Activated naive CD4-positive, alpha-beta T cell treated with anti-CD3 and anti-CD28 coated beads, Interleukin-2, amount 10 ng/mL, durations not matched to agents 7 days and 5 days (primary cell): Measurements from ENCODE around the gene CRTC2.

Experiments
- CTCF ChIA-PET: fragments of 350-600 bp; sonication (Branson Sonifier 250); formaldehyde crosslinking; loops from one replicate; lab custom pipeline; 2021; ENCODE audit warnings: antibody characterized with exemption; lab: Charles Lee
- DNase-seq: peaks from one replicate; pipeline ENCODE4 v3.0.0-alpha.2; 2020
- H3K27ac Mint-ChIP-seq: one replicate; pipeline ENCODE4 v1.8.0; 2021; ENCODE audit warnings: mild to moderate bottlenecking, moderate library complexity, mixed read lengths
- H3K27me3 Mint-ChIP-seq: one replicate; pipeline ENCODE4 v1.8.0; 2021; ENCODE audit warnings: mild to moderate bottlenecking, mixed read lengths
- H3K36me3 Mint-ChIP-seq: one replicate; pipeline ENCODE4 v1.8.0; 2021; ENCODE audit warnings: mixed read lengths
- H3K4me1 Mint-ChIP-seq: one replicate; pipeline ENCODE4 v1.8.0; 2021; ENCODE audit warnings: mixed read lengths
- H3K4me3 Mint-ChIP-seq: one replicate; pipeline ENCODE4 v1.8.0; 2021; ENCODE audit warnings: mild to moderate bottlenecking, moderate library complexity, mixed read lengths
- H3K9me3 Mint-ChIP-seq: one replicate; pipeline ENCODE4 v1.8.0; 2021; ENCODE audit warnings: mixed read lengths

Gene CRTC2

DNA sequence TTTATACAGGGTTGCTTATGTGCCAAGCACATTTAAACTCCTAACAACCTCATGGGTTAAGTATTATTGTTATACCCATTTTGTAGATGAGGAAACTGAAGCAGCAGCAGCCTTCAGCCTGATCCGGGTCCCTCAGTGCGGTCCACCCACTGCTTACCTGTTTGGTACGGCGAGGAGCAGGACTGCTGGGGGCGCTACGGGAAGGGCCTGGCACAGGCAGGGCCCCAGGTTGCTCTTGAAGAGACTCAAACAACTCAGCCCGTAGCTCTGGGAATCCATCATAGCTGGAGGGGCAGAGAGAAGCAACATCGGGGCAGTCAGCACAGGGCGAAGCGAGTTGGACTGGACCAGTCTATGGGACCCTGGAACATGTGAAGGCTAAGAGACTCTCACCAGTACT, 21.1 kb downstream of the CRTC2 start:
- Mint-ChIP-seq H3K27me3 (no peaks in the 10 kb centered on the region), H3K9me3 (no peaks in the 10 kb centered on the region), H3K36me3 (peaks cover 76% of the 10 kb centered on the region), H3K27ac (no peak overlapping the region), H3K4me1 (peaks cover 11% of the 10 kb centered on the region), H3K4me3 (no peak overlapping the region)
- CTCF ChIA-PET: no interaction called here
- peak; percentile 14 for DNase-seq

- H3K4me1 Mint-ChIP-seq: peaks cover 6% of the 10 kb centered on the region
- peak; percentile 8 for DNase-seq
- H3K27ac Mint-ChIP-seq: peak overlapping the region; percentile 11
- H3K9me3 Mint-ChIP-seq: no peaks in the 10 kb centered on the region
- H3K36me3 Mint-ChIP-seq: peaks cover 71% of the 10 kb centered on the region
- no peak overlapping the region for H3K4me3 Mint-ChIP-seq
- no peaks in the 10 kb centered on the region for H3K27me3 Mint-ChIP-seq
- CTCF ChIA-PET: no interaction called here
Measured at GRCh38 chr1:153936011-153936802, 22.2 kb downstream of the CRTC2 start.

DNA sequence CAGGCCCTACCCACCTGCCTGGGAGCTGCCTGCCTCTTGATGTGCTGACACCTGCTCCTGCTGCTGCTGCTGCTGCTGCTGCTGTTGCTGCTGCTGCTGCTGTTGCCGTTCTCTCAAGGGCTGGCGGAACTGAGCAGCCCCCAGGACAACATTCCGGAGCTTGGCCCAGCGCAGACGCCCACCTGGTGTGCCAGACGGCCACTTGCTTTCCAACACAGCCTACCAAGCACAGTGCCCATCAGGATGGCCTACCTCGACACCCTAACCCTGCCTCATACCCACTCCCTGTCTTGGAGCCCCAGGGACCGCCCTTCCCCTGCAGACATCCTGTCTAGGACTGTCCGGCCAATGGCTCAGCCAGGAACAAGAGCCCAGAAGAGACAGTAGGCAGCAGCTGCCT, 23.7 kb downstream of the CRTC2 start:
- H3K27ac Mint-ChIP-seq: peak overlapping the region; percentile 37
- H3K4me1 Mint-ChIP-seq: no peaks in the 10 kb centered on the region
- H3K9me3 Mint-ChIP-seq: no peaks in the 10 kb centered on the region
- no peak overlapping the region for H3K4me3 Mint-ChIP-seq
- peak; percentile 9 for DNase-seq
- CTCF ChIA-PET: no interaction called here
- no peaks in the 10 kb centered on the region for H3K27me3 Mint-ChIP-seq
- peaks cover 71% of the 10 kb centered on the region for H3K36me3 Mint-ChIP-seq

- Mint-ChIP-seq H3K4me3 (no peak overlapping the region), H3K27me3 (no peaks in the 10 kb centered on the region), H3K27ac (no peak overlapping the region), H3K9me3 (no peaks in the 10 kb centered on the region), H3K36me3 (peaks cover 66% of the 10 kb centered on the region), H3K4me1 (peaks cover under 1% of the 10 kb centered on the region)
- no peak for DNase-seq
- CTCF ChIA-PET: no interaction called here
Measured at GRCh38 chr1:153933955-153934354, 24.5 kb downstream of the CRTC2 start.

GRCh38 chr1:153933430-153933829, 25.0 kb downstream of the CRTC2 start:
- no peak overlapping the region for H3K27ac Mint-ChIP-seq
- H3K9me3 Mint-ChIP-seq: no peaks in the 10 kb centered on the region
- CTCF ChIA-PET: no interaction called here
- peaks cover 5% of the 10 kb centered on the region for H3K4me1 Mint-ChIP-seq
- H3K27me3 Mint-ChIP-seq: no peaks in the 10 kb centered on the region
- peaks cover 63% of the 10 kb centered on the region for H3K36me3 Mint-ChIP-seq
- DNase-seq: peak; percentile 11
- no peak overlapping the region for H3K4me3 Mint-ChIP-seq

DNA sequence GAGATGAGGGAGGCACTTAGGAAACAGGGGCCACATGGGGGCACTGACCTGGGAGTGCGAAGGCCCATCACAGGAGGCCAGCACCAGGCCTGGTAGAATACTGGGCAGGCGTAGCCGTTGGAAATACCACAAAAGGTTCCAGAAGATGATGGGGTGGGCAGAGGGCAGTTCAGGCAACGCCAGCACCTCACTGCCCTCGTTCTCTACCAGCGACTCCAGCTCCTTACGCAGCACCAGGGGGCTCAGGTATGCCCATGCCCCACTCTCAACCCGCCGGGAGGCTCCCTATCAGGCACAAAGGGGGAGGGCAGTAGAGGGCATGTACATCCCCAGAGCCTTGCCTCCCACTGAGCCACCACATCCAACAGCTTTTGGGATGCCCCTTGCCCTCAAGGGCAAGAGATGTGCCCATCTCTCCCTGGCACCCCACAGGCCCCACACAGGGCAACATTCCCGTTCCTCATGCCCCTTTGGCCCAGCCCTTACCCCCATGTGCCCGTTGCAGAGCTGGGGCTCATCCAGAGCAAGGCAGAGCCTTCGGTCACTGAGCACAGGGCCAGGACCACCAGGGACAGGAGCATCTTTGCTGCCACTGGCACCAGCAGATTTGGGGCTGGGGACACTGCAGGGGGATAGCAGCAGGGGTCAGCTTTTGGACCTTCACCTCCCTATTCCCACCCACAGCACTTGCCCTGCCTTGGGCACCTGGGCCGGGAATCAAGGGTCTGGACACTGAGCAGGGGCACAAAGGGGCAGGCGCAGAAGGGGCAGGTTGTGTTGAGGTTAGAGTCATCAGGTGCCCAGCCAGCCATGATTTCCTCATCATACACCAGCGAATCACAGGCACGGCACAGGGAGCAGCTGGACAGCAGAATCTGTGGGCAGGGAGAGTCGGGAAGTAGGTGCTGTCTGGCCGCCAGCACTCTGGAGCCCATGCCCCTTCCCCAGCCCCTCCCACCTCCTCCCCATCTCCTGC, 26.0 kb downstream of the CRTC2 start:
- H3K27ac Mint-ChIP-seq: no peak overlapping the region
- no peaks in the 10 kb centered on the region for H3K9me3 Mint-ChIP-seq
- no peak overlapping the region for H3K4me3 Mint-ChIP-seq
- H3K36me3 Mint-ChIP-seq: peaks cover 58% of the 10 kb centered on the region
- DNase-seq: peak; percentile 14
- no peaks in the 10 kb centered on the region for H3K27me3 Mint-ChIP-seq
- CTCF ChIA-PET: interaction anchor here (1.2 kb wide), 1 partner anchor 12 kb away, joined by 3 read pairs; no protein-coding TSS in a partner anchor
- H3K4me1 Mint-ChIP-seq: peaks cover 10% of the 10 kb centered on the region

DNA sequence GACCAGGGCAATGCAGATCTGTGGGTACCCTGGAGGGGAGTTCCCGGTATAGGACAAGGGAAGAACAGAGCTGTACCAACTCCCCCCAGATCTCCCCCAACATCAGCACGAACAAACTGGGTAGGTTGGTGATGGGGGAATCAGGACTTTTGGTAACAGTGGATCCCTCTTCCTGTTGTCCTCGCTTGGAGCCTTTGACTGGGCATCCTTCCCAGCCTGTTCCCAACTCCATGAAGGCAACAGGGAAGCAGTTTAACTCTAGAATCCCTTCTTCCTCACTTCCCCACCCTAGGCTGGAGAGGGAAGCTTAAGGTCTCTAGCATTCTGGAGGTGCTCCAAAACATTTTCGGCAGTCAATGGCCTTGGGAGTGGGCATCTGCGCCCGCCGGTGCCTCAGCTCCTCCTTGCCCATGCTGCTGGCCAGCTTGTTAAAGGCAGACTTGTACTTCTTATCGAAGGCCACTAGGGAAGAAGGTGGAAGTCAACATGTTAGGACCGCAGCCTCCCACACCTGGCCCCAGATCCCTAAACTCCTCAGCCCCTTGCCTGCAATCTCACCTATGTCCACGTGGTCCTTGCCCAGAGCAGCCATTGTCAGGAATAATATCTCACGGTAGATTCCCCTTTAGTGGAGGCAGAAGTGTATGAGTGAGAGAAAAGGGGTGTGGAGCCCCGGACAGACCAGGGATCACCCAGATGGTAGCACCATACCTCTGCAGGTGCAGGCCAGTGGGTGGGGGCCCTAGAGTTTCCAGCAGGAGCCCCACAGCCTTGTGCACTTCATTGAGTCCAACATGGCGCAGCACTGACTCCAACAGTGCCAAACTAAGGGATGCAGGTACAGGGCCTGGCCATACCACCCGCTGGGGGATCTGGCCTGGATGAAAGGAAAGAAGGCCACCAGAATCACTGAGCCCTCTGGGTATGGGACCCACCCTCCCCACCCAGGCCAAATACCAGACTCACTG, 28.1 kb downstream of the CRTC2 start:
- peaks cover 17% of the 10 kb centered on the region for H3K4me1 Mint-ChIP-seq
- H3K36me3 Mint-ChIP-seq: peaks cover 37% of the 10 kb centered on the region
- CTCF ChIA-PET: no interaction called here
- no peak overlapping the region for H3K4me3 Mint-ChIP-seq
- H3K27me3 Mint-ChIP-seq: no peaks in the 10 kb centered on the region
- peak overlapping the region; percentile 14 for H3K27ac Mint-ChIP-seq
- DNase-seq: no peak
- H3K9me3 Mint-ChIP-seq: no peaks in the 10 kb centered on the region

DNA sequence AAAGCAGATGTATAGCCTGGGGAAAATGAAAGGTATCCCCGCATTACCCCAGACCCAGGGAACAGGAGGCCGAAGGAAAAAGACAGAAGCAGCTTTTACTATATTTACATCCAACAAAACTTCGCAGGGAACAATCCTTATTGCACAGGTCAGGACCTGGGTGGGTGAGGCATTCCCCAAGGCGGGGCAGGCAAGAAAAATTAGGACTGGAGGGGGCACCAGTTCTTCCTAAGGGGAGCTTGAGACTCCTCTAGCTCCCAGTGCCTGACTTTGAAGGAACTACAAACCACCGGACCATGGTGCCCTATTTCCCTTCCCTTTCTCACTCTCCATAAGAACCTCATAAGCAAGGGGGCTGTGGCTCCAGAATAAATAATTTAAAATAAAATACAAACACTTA, 29.0 kb downstream of the CRTC2 start:
- H3K27me3 Mint-ChIP-seq: no peaks in the 10 kb centered on the region
- CTCF ChIA-PET: no interaction called here
- peaks cover 29% of the 10 kb centered on the region for H3K36me3 Mint-ChIP-seq
- H3K9me3 Mint-ChIP-seq: no peaks in the 10 kb centered on the region
- H3K4me3 Mint-ChIP-seq: no peak overlapping the region
- no peak overlapping the region for H3K27ac Mint-ChIP-seq
- H3K4me1 Mint-ChIP-seq: peaks cover 19% of the 10 kb centered on the region
- DNase-seq: no peak

DNA sequence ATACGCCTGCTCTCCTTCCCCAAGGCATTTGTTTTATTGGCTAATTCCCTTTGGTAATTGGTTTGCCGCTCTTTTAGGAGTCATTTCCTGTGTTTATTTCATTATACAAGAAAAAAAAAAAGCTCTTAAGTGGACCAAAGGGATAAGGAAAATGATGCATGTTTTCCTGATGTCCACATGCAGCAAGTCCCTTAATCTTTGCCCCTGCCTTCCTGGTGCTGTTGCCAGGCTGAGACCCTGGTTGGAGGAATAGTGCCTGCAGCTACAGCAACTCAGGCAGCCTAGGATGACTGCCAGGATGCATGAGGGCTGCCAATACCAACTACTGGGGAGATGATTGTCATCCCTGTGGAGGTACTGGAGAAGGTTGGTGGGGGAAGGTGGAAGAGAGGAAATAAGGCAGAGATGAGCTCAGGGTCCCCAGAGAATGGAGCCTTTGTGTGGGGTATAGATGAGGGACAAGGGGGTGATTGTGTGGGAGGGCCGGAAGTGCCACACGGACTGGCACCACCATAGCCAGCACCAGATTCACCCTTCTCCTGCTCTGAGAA, 29.5 kb downstream of the CRTC2 start:
- DNase-seq: no peak
- Mint-ChIP-seq H3K27ac (peak overlapping the region; percentile 45), H3K4me1 (peaks cover 25% of the 10 kb centered on the region), H3K4me3 (no peak overlapping the region), H3K27me3 (no peaks in the 10 kb centered on the region), H3K9me3 (no peaks in the 10 kb centered on the region), H3K36me3 (peaks cover 25% of the 10 kb centered on the region)
- CTCF ChIA-PET: no interaction called here

- Mint-ChIP-seq H3K36me3 (peaks cover 23% of the 10 kb centered on the region), H3K9me3 (no peaks in the 10 kb centered on the region), H3K27ac (peak overlapping the region; percentile 64), H3K27me3 (peaks cover under 1% of the 10 kb centered on the region), H3K4me1 (peaks cover 27% of the 10 kb centered on the region), H3K4me3 (no peak overlapping the region)
- DNase-seq: no peak
- CTCF ChIA-PET: no interaction called here
Measured at GRCh38 chr1:153928245-153928644, 30.2 kb downstream of the CRTC2 start.

GRCh38 chr1:153926405-153926804, 32.0 kb downstream of the CRTC2 start:
- Mint-ChIP-seq H3K27me3 (peaks cover 6% of the 10 kb centered on the region), H3K9me3 (no peaks in the 10 kb centered on the region), H3K36me3 (peaks cover 17% of the 10 kb centered on the region), H3K4me1 (peaks cover 29% of the 10 kb centered on the region), H3K27ac (no peak overlapping the region), H3K4me3 (no peak overlapping the region)
- DNase-seq: no peak
- CTCF ChIA-PET: no interaction called here

GRCh38 chr1:153922972-153923925, 35.2 kb downstream of the CRTC2 start, which contains the start of gene GATAD2B:
Gene GATAD2B (minus strand): TSS chr1:153922972. CDS start chr1:153828347, 94,625 bp downstream.
- CTCF ChIA-PET: interaction anchor here (0.5 to 4.7 kb wide), 8 partner anchors 17 to 125 kb away, joined by 3 to 23 read pairs (median 4); partner anchors contain the start of genes DENND4B and RAB13
- Mint-ChIP-seq H3K36me3 (peaks cover 10% of the 10 kb centered on the region), H3K9me3 (no peaks in the 10 kb centered on the region), H3K27me3 (peaks cover 6% of the 10 kb centered on the region), H3K4me1 (peaks cover 50% of the 10 kb centered on the region), H3K27ac (peak within 1 kb of the TSS; percentile 96), H3K4me3 (peak within 1 kb of the TSS; percentile 82)
- DNase-seq: peak; percentile 99
